ENCODE measurements around the gene GYPE.
"Not testable (repeated sequence)": the region's sequence is repeated elsewhere in the genome, so short reads cannot be mapped to it uniquely, and the experiment has no call there.

DNA sequence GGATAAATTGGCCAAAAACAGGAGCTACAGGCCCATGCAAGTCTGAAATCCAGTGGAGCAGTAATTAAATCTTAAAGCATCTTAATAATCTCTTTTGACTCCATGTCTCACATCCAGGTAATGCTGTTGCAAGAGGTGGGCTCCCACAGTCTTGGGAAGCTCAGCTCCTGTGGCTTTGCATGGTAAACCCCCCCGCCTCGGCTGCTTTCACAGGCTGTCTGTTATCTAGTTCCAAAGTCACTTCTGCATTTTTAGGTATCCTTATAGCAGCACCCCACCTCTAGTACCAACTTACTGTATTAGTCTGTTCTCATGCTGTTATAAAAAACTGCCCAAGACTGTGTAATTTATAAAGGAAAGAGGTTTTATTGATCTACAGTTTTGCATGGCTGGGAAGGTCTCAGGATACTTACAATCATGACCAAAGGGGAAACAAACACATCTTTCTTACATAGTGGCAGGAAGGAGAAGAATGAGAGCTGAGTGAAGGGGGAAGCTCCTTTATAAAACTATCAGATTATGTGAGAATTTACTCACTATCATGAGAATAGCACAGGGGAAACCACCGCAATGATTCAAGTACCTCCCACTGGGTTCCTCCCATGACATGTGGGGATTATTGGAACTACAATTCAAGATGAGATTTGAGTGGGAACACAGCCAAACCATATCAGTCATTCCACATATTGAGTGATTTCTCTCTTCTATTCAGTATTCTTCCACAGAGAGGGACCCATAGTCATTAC lies 34.7 kb downstream of the GYPE start:
- TF ChIP-seq, protein P1, sequence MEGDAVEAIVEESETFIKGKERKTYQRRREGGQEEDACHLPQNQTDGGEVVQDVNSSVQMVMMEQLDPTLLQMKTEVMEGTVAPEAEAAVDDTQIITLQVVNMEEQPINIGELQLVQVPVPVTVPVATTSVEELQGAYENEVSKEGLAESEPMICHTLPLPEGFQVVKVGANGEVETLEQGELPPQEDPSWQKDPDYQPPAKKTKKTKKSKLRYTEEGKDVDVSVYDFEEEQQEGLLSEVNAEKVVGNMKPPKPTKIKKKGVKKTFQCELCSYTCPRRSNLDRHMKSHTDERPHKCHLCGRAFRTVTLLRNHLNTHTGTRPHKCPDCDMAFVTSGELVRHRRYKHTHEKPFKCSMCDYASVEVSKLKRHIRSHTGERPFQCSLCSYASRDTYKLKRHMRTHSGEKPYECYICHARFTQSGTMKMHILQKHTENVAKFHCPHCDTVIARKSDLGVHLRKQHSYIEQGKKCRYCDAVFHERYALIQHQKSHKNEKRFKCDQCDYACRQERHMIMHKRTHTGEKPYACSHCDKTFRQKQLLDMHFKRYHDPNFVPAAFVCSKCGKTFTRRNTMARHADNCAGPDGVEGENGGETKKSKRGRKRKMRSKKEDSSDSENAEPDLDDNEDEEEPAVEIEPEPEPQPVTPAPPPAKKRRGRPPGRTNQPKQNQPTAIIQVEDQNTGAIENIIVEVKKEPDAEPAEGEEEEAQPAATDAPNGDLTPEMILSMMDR (IDR thresholded peaks at IDR 0.05) = not testable (repeated sequence)
- TF ChIP-seq POLR2A (IDR thresholded peaks at IDR 0.05) = not testable (repeated sequence)

All from adrenal gland (tissue), 5 donors.